GM23338 (cell line): ENCODE results near the gene TRDMT1. TPM values are rescaled to one million over a fixed set of nuclear protein-coding genes. Genes with fewer than 3 reads are reported as not detected.

ENCODE experiments used
- ATAC-seq: fragments of 200-7000 bp; cut with Tn5 transposase; 3 replicates; pipeline ENCODE4 v1.9.1; 2020
- DNase-seq: peaks from one replicate; pipeline ENCODE4 v3.0.0-alpha.2; 2015; ENCODE audit warnings: low spot score
- H2AFZ ChIP-seq: fragments of 200-600 bp; sonication (generic); 2 replicates; pipeline ENCODE4 v1.8.0; 2016; ENCODE audit warnings: antibody characterized with exemption, mild to moderate bottlenecking, moderate library complexity
- H3F3A ChIP-seq: fragments of 200-600 bp; sonication (generic); replicated peaks from 2 replicates; pipeline ENCODE4 v1.8.0; 2017; ENCODE audit warnings: antibody characterized with exemption, mixed run types, low read depth
- H3K27ac ChIP-seq: fragments of 200-600 bp; sonication (generic); 2 replicates; pipeline ENCODE4 v1.6.1; 2016; ENCODE audit warnings: low read depth
- H3K27me3 ChIP-seq: fragments of 200-600 bp; sonication (generic); 2 replicates; pipeline ENCODE4 v1.8.0; 2016; ENCODE audit warnings: mild to moderate bottlenecking, mixed run types, moderate library complexity; ENCODE audit not compliant: insufficient read depth
- H3K36me3 ChIP-seq: fragments of 200-600 bp; sonication (generic); 2 replicates; pipeline ENCODE4 v1.8.0; 2016; ENCODE audit warnings: mild to moderate bottlenecking; ENCODE audit not compliant: insufficient read depth
- H3K4me1 ChIP-seq: fragments of 200-600 bp; sonication (generic); 2 replicates; pipeline ENCODE4 v1.8.0; 2016; ENCODE audit warnings: mild to moderate bottlenecking, moderate library complexity; ENCODE audit not compliant: insufficient read depth
- H3K4me2 ChIP-seq: fragments of 200-600 bp; sonication (generic); 2 replicates; pipeline ENCODE4 v1.7.1; 2017; ENCODE audit warnings: mixed run types
- H3K4me3 ChIP-seq: fragments of 200-600 bp; sonication (generic); 2 replicates; pipeline ENCODE4 v1.6.1; 2016; ENCODE audit warnings: mixed run types
- H3K79me2 ChIP-seq: fragments of 200-600 bp; sonication (generic); replicated peaks from 2 replicates; pipeline ENCODE4 v1.8.0; 2017; ENCODE audit warnings: mild to moderate bottlenecking; ENCODE audit not compliant: insufficient read depth
- H3K9me2 ChIP-seq: fragments of 200-600 bp; sonication (generic); 2 replicates; pipeline ENCODE4 v1.8.0; 2017; ENCODE audit not compliant: insufficient read depth
- H4K20me1 ChIP-seq: fragments of 200-600 bp; sonication (generic); replicated peaks from 2 replicates; pipeline ENCODE4 v1.8.0; 2017; ENCODE audit warnings: mild to moderate bottlenecking; ENCODE audit not compliant: insufficient read depth
- H3K27ac Mint-ChIP-seq: 2 replicates; pipeline ENCODE4 v1.8.0; 2020; ENCODE audit warnings: inconsistent platforms, mild to moderate bottlenecking, moderate library complexity, mixed read lengths
- H3K27me3 Mint-ChIP-seq: 3 replicates; pipeline ENCODE4 v1.8.0; 2022; ENCODE audit warnings: low read depth, mild to moderate bottlenecking, moderate library complexity, mixed read lengths, inconsistent platforms; ENCODE audit not compliant: insufficient read depth, poor library complexity
- H3K36me3 Mint-ChIP-seq: 3 replicates; pipeline ENCODE4 v1.8.0; 2021; ENCODE audit warnings: low read depth, mild to moderate bottlenecking, inconsistent platforms, moderate library complexity, mixed read lengths
- H3K4me1 Mint-ChIP-seq: 3 replicates; pipeline ENCODE4 v1.8.0; 2020; ENCODE audit warnings: mild to moderate bottlenecking, inconsistent platforms, mixed read lengths
- H3K4me3 Mint-ChIP-seq: 3 replicates; pipeline ENCODE4 v1.8.0; 2021; ENCODE audit warnings: moderate library complexity, mild to moderate bottlenecking, inconsistent platforms, mixed read lengths
- H3K9me3 Mint-ChIP-seq: 3 replicates; pipeline ENCODE4 v1.8.0; 2020; ENCODE audit warnings: moderate library complexity, mild to moderate bottlenecking, inconsistent platforms, mixed read lengths
- CREB1 ChIP-seq: fragments of 250-450 bp; sonication (Bioruptor Pico); IDR thresholded peaks from 2 replicates; pipeline ENCODE4 v1.5.0; 2020; ENCODE audit warnings: low read depth, mild to moderate bottlenecking, moderate library complexity
- EZH2phosphoT487 ChIP-seq: fragments of 200-600 bp; sonication (generic); IDR thresholded peaks from one replicate; pipeline ENCODE4 v1.8.1; 2018; ENCODE audit warnings: antibody characterized with exemption; ENCODE audit not compliant: unreplicated experiment
- JUNB ChIP-seq: IDR thresholded peaks from one replicate; pipeline ENCODE4 v1.6.1; 2016; ENCODE audit warnings: antibody characterized with exemption; ENCODE audit not compliant: unreplicated experiment
- NANOG ChIP-seq: IDR thresholded peaks from 2 replicates; pipeline ENCODE4 v1.6.1; 2016; ENCODE audit warnings: antibody characterized with exemption, borderline replicate concordance
- STAT1 ChIP-seq: IDR thresholded peaks from one replicate; pipeline ENCODE4 v1.6.1; 2016; ENCODE audit warnings: antibody characterized with exemption; ENCODE audit not compliant: unreplicated experiment
- ZNF114 ChIP-seq: fragments of 250-450 bp; sonication (Bioruptor Pico); IDR thresholded peaks from 2 replicates; pipeline ENCODE4 v1.5.0; 2020; ENCODE audit warnings: mild to moderate bottlenecking, moderate library complexity
- polyA plus RNA-seq: library from polyadenylated mRNA; unstranded; fragments of >200 nt; fragmentation: Nextera tagmentation; extraction: Ambion mirVana; gene quantifications from 2 replicates; pipeline ENCODE4 v1.2.1, GENCODE V29; 2016
- total RNA-seq: library from RNA; depleted of rRNA; stranded (reverse); fragments of >200 nt; shearing (Covaris generic); gene quantifications from 2 replicates; pipeline ENCODE4 v1.2.3, GENCODE V29; 2014
- TF ChIP-seq, protein P1 (sequence below): IDR thresholded peaks from one replicate; pipeline ENCODE4 v1.6.1; 2018; ENCODE audit warnings: antibody characterized with exemption; ENCODE audit not compliant: unreplicated experiment
- TF ChIP-seq, protein P2 (sequence below), 2 experiments: fragments of 200-600 bp in 1 of 2; sonication (generic) in 1 of 2; conservative IDR thresholded peaks; 2 replicates each; pipeline versions ENCODE4 v1.5.1 to v1.6.1; 2016 to 2017; ENCODE audit warnings: antibody characterized with exemption in 2 of 2, low read depth in 2 of 2, mild to moderate bottlenecking in 2 of 2, moderate library complexity in 1 of 2
- TF ChIP-seq, protein P3 (sequence below): fragments of 250-450 bp; sonication (Bioruptor Pico); IDR thresholded peaks from 2 replicates; pipeline ENCODE4 v1.5.0; 2020; ENCODE audit warnings: mild to moderate bottlenecking, moderate library complexity
- TF ChIP-seq, protein P4 (sequence below): IDR thresholded peaks from 2 replicates; pipeline ENCODE4 v1.6.1; 2016; ENCODE audit warnings: antibody characterized with exemption

The TRDMT1 gene
- total and polyA plus RNA-seq, 2 experiments from 2014 or later, result 16.0 to 37.7 TPM

DNA sequence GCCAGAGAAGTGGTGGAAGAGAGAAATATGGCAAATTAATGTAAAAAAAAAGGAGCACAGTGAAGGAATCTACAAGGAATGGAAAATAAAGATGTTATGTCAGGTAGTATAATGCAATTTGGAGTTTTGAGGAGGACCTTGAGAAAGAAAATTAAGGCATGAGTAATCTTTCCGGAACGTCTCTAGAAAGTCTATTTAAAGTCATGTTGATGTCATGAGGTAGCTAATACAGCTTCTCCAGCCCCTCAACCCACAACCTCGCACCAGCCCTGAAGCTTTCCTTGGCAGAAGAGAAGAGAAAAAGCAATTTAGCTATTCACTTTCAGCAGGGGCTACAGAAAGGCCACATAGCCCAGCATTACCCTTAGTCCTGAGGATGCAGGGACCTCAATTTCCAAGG lies 22.5 kb downstream of the TRDMT1 start:
- no peaks in the 10 kb centered on the region for H3K36me3 ChIP-seq
- Mint-ChIP-seq H3K27ac (no peak overlapping the region; the same call in 1 of the 2 replicates), H3K4me1 (peaks cover 28% of the 10 kb centered on the region), H3K27me3 (no peaks in the 10 kb centered on the region), H3K9me3 (no peaks in the 10 kb centered on the region), H3K36me3 (no peaks in the 10 kb centered on the region), H3K4me3 (no peak overlapping the region)
- ATAC-seq (no peak), DNase-seq (no peak)
- H3K4me1 ChIP-seq, result peaks cover 18% of the 10 kb centered on the region
- no peak overlapping the region for H3K27ac ChIP-seq
- no peaks in the 10 kb centered on the region for H3F3A ChIP-seq
- H3K79me2 ChIP-seq, result no peaks in the 10 kb centered on the region
- TF ChIP-seq NANOG, result no peak
- TF ChIP-seq CREB1, result no peak
- TF ChIP-seq ZNF114 (CRISPR knock-in tag), result no peak
- TF ChIP-seq, protein P1, sequence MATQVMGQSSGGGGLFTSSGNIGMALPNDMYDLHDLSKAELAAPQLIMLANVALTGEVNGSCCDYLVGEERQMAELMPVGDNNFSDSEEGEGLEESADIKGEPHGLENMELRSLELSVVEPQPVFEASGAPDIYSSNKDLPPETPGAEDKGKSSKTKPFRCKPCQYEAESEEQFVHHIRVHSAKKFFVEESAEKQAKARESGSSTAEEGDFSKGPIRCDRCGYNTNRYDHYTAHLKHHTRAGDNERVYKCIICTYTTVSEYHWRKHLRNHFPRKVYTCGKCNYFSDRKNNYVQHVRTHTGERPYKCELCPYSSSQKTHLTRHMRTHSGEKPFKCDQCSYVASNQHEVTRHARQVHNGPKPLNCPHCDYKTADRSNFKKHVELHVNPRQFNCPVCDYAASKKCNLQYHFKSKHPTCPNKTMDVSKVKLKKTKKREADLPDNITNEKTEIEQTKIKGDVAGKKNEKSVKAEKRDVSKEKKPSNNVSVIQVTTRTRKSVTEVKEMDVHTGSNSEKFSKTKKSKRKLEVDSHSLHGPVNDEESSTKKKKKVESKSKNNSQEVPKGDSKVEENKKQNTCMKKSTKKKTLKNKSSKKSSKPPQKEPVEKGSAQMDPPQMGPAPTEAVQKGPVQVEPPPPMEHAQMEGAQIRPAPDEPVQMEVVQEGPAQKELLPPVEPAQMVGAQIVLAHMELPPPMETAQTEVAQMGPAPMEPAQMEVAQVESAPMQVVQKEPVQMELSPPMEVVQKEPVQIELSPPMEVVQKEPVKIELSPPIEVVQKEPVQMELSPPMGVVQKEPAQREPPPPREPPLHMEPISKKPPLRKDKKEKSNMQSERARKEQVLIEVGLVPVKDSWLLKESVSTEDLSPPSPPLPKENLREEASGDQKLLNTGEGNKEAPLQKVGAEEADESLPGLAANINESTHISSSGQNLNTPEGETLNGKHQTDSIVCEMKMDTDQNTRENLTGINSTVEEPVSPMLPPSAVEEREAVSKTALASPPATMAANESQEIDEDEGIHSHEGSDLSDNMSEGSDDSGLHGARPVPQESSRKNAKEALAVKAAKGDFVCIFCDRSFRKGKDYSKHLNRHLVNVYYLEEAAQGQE, result no peak
- no peak for TF ChIP-seq STAT1
- TF ChIP-seq, protein P2, sequence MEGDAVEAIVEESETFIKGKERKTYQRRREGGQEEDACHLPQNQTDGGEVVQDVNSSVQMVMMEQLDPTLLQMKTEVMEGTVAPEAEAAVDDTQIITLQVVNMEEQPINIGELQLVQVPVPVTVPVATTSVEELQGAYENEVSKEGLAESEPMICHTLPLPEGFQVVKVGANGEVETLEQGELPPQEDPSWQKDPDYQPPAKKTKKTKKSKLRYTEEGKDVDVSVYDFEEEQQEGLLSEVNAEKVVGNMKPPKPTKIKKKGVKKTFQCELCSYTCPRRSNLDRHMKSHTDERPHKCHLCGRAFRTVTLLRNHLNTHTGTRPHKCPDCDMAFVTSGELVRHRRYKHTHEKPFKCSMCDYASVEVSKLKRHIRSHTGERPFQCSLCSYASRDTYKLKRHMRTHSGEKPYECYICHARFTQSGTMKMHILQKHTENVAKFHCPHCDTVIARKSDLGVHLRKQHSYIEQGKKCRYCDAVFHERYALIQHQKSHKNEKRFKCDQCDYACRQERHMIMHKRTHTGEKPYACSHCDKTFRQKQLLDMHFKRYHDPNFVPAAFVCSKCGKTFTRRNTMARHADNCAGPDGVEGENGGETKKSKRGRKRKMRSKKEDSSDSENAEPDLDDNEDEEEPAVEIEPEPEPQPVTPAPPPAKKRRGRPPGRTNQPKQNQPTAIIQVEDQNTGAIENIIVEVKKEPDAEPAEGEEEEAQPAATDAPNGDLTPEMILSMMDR (conservative IDR thresholded peaks at IDR 0.05; ENCODE audit: low read depth in 2 of 2), result no peak
- TF ChIP-seq JUNB, result no peak
- TF ChIP-seq, protein P3, sequence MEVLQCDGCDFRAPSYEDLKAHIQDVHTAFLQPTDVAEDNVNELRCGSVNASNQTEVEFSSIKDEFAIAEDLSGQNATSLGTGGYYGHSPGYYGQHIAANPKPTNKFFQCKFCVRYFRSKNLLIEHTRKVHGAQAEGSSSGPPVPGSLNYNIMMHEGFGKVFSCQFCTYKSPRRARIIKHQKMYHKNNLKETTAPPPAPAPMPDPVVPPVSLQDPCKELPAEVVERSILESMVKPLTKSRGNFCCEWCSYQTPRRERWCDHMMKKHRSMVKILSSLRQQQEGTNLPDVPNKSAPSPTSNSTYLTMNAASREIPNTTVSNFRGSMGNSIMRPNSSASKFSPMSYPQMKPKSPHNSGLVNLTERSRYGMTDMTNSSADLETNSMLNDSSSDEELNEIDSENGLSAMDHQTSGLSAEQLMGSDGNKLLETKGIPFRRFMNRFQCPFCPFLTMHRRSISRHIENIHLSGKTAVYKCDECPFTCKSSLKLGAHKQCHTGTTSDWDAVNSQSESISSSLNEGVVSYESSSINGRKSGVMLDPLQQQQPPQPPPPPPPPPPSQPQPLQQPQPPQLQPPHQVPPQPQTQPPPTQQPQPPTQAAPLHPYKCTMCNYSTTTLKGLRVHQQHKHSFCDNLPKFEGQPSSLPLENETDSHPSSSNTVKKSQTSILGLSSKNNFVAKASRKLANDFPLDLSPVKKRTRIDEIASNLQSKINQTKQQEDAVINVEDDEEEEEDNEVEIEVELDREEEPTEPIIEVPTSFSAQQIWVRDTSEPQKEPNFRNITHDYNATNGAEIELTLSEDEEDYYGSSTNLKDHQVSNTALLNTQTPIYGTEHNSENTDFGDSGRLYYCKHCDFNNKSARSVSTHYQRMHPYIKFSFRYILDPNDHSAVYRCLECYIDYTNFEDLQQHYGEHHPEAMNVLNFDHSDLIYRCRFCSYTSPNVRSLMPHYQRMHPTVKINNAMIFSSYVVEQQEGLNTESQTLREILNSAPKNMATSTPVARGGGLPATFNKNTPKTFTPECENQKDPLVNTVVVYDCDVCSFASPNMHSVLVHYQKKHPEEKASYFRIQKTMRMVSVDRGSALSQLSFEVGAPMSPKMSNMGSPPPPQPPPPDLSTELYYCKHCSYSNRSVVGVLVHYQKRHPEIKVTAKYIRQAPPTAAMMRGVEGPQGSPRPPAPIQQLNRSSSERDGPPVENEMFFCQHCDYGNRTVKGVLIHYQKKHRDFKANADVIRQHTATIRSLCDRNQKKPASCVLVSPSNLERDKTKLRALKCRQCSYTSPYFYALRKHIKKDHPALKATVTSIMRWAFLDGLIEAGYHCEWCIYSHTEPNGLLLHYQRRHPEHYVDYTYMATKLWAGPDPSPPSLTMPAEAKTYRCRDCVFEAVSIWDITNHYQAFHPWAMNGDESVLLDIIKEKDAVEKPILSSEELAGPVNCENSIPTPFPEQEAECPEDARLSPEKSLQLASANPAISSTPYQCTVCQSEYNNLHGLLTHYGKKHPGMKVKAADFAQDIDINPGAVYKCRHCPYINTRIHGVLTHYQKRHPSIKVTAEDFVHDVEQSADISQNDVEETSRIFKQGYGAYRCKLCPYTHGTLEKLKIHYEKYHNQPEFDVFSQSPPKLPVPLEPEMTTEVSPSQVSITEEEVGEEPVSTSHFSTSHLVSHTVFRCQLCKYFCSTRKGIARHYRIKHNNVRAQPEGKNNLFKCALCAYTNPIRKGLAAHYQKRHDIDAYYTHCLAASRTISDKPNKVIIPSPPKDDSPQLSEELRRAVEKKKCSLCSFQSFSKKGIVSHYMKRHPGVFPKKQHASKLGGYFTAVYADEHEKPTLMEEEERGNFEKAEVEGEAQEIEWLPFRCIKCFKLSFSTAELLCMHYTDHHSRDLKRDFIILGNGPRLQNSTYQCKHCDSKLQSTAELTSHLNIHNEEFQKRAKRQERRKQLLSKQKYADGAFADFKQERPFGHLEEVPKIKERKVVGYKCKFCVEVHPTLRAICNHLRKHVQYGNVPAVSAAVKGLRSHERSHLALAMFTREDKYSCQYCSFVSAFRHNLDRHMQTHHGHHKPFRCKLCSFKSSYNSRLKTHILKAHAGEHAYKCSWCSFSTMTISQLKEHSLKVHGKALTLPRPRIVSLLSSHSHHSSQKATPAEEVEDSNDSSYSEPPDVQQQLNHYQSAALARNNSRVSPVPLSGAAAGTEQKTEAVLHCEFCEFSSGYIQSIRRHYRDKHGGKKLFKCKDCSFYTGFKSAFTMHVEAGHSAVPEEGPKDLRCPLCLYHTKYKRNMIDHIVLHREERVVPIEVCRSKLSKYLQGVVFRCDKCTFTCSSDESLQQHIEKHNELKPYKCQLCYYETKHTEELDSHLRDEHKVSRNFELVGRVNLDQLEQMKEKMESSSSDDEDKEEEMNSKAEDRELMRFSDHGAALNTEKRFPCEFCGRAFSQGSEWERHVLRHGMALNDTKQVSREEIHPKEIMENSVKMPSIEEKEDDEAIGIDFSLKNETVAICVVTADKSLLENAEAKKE (CRISPR knock-in tag), result no peak
- no peak for TF ChIP-seq EZH2phosphoT487
- TF ChIP-seq, protein P4, sequence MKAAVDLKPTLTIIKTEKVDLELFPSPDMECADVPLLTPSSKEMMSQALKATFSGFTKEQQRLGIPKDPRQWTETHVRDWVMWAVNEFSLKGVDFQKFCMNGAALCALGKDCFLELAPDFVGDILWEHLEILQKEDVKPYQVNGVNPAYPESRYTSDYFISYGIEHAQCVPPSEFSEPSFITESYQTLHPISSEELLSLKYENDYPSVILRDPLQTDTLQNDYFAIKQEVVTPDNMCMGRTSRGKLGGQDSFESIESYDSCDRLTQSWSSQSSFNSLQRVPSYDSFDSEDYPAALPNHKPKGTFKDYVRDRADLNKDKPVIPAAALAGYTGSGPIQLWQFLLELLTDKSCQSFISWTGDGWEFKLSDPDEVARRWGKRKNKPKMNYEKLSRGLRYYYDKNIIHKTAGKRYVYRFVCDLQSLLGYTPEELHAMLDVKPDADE, result no peak
- no peak overlapping the region for H3K4me3 ChIP-seq
- H3K27me3 ChIP-seq, result no peaks in the 10 kb centered on the region
- no peaks in the 10 kb centered on the region; the same call in 1 of the 2 replicates for H4K20me1 ChIP-seq
- no peaks in the 10 kb centered on the region for H3K9me2 ChIP-seq
- no peak overlapping the region for H2AFZ ChIP-seq
- H3K4me2 ChIP-seq, result no peak overlapping the region
